ENCODE results near the gene EFTUD2. TPM values are rescaled to one million over a fixed set of nuclear protein-coding genes. Genes with fewer than 3 reads are reported as not detected.

The EFTUD2 gene
- total and polyA plus RNA-seq, 2 of the 13 experiments (the other 11 are each of a cell fraction or from before 2014, with no cell fraction given), result 111 to 137 TPM

DNA sequence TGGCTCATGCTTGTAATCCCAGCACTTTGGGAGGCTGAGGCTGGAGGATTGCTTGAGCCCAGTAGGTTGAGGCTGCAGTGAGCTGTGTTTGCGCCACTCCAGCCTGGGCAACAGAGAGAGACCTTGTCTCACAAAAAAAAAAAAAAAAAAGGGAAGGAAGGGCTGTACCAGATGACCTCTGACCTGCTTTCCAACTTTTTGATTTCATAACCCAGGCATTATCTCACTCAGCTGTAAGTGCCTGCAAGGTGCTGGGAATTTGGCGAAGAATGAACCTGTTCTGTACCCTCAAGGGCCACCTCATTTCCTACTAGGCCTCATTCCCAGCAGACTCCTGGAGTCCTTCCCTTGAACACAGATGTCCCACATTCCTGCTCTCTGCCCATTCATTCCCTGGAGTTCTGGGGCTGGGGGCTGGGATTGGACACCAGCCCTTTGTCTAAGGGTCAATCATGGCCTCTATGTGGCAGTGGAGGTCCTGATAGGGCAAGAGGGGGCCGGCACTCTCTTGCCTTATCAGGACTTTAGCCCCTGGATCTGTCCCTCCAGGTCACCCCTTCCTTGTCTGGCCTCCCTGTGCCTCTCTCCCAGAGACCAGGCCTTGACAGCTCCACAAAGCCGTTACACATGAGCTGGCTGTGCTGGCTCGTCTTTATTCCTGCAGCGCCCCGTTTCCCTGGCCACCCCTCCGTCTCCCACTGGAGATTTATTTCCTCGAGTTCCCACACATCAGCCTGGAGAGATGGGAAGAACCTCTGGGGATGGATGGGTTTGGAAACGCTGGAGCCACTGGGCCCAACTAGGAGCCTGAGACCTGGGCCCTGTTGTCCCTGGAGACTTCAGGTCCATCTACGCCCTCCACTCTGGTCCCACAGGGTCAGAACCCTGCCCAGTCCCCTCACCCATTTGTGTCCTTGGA, 16.9 kb upstream of the EFTUD2 start (continued):
- TF ChIP-seq, protein P1, sequence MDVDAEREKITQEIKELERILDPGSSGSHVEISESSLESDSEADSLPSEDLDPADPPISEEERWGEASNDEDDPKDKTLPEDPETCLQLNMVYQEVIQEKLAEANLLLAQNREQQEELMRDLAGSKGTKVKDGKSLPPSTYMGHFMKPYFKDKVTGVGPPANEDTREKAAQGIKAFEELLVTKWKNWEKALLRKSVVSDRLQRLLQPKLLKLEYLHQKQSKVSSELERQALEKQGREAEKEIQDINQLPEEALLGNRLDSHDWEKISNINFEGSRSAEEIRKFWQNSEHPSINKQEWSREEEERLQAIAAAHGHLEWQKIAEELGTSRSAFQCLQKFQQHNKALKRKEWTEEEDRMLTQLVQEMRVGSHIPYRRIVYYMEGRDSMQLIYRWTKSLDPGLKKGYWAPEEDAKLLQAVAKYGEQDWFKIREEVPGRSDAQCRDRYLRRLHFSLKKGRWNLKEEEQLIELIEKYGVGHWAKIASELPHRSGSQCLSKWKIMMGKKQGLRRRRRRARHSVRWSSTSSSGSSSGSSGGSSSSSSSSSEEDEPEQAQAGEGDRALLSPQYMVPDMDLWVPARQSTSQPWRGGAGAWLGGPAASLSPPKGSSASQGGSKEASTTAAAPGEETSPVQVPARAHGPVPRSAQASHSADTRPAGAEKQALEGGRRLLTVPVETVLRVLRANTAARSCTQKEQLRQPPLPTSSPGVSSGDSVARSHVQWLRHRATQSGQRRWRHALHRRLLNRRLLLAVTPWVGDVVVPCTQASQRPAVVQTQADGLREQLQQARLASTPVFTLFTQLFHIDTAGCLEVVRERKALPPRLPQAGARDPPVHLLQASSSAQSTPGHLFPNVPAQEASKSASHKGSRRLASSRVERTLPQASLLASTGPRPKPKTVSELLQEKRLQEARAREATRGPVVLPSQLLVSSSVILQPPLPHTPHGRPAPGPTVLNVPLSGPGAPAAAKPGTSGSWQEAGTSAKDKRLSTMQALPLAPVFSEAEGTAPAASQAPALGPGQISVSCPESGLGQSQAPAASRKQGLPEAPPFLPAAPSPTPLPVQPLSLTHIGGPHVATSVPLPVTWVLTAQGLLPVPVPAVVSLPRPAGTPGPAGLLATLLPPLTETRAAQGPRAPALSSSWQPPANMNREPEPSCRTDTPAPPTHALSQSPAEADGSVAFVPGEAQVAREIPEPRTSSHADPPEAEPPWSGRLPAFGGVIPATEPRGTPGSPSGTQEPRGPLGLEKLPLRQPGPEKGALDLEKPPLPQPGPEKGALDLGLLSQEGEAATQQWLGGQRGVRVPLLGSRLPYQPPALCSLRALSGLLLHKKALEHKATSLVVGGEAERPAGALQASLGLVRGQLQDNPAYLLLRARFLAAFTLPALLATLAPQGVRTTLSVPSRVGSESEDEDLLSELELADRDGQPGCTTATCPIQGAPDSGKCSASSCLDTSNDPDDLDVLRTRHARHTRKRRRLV (CRISPR knock-in tag; IDR thresholded peaks at IDR 0.05), result no peak
- TF ChIP-seq NONO (IDR thresholded peaks at IDR 0.05) (no peak), NONO (CRISPR knock-in tag; conservative IDR thresholded peaks at IDR 0.05) (no peak), ESRRA (CRISPR knock-in tag; IDR thresholded peaks at IDR 0.05; ENCODE audit: low read depth) (no peak), POLR2G (IDR thresholded peaks at IDR 0.05; ENCODE audit: low read depth, low read length) (no peak), ZNF207 (IDR thresholded peaks at IDR 0.05; ENCODE audit: borderline replicate concordance) (no peak)
- TF ChIP-seq, protein P2, sequence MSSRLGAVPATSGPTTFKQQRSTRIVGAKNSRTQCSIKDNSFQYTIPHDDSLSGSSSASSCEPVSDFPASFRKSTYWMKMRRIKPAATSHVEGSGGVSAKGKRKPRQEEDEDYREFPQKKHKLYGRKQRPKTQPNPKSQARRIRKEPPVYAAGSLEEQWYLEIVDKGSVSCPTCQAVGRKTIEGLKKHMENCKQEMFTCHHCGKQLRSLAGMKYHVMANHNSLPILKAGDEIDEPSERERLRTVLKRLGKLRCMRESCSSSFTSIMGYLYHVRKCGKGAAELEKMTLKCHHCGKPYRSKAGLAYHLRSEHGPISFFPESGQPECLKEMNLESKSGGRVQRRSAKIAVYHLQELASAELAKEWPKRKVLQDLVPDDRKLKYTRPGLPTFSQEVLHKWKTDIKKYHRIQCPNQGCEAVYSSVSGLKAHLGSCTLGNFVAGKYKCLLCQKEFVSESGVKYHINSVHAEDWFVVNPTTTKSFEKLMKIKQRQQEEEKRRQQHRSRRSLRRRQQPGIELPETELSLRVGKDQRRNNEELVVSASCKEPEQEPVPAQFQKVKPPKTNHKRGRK (CRISPR knock-in tag; IDR thresholded peaks at IDR 0.05), result no peak
- TF ChIP-seq, protein P3, sequence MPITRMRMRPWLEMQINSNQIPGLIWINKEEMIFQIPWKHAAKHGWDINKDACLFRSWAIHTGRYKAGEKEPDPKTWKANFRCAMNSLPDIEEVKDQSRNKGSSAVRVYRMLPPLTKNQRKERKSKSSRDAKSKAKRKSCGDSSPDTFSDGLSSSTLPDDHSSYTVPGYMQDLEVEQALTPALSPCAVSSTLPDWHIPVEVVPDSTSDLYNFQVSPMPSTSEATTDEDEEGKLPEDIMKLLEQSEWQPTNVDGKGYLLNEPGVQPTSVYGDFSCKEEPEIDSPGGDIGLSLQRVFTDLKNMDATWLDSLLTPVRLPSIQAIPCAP (CRISPR knock-in tag; IDR thresholded peaks at IDR 0.05; ENCODE audit: low read depth), result no peak
- TF ChIP-seq, protein P4, sequence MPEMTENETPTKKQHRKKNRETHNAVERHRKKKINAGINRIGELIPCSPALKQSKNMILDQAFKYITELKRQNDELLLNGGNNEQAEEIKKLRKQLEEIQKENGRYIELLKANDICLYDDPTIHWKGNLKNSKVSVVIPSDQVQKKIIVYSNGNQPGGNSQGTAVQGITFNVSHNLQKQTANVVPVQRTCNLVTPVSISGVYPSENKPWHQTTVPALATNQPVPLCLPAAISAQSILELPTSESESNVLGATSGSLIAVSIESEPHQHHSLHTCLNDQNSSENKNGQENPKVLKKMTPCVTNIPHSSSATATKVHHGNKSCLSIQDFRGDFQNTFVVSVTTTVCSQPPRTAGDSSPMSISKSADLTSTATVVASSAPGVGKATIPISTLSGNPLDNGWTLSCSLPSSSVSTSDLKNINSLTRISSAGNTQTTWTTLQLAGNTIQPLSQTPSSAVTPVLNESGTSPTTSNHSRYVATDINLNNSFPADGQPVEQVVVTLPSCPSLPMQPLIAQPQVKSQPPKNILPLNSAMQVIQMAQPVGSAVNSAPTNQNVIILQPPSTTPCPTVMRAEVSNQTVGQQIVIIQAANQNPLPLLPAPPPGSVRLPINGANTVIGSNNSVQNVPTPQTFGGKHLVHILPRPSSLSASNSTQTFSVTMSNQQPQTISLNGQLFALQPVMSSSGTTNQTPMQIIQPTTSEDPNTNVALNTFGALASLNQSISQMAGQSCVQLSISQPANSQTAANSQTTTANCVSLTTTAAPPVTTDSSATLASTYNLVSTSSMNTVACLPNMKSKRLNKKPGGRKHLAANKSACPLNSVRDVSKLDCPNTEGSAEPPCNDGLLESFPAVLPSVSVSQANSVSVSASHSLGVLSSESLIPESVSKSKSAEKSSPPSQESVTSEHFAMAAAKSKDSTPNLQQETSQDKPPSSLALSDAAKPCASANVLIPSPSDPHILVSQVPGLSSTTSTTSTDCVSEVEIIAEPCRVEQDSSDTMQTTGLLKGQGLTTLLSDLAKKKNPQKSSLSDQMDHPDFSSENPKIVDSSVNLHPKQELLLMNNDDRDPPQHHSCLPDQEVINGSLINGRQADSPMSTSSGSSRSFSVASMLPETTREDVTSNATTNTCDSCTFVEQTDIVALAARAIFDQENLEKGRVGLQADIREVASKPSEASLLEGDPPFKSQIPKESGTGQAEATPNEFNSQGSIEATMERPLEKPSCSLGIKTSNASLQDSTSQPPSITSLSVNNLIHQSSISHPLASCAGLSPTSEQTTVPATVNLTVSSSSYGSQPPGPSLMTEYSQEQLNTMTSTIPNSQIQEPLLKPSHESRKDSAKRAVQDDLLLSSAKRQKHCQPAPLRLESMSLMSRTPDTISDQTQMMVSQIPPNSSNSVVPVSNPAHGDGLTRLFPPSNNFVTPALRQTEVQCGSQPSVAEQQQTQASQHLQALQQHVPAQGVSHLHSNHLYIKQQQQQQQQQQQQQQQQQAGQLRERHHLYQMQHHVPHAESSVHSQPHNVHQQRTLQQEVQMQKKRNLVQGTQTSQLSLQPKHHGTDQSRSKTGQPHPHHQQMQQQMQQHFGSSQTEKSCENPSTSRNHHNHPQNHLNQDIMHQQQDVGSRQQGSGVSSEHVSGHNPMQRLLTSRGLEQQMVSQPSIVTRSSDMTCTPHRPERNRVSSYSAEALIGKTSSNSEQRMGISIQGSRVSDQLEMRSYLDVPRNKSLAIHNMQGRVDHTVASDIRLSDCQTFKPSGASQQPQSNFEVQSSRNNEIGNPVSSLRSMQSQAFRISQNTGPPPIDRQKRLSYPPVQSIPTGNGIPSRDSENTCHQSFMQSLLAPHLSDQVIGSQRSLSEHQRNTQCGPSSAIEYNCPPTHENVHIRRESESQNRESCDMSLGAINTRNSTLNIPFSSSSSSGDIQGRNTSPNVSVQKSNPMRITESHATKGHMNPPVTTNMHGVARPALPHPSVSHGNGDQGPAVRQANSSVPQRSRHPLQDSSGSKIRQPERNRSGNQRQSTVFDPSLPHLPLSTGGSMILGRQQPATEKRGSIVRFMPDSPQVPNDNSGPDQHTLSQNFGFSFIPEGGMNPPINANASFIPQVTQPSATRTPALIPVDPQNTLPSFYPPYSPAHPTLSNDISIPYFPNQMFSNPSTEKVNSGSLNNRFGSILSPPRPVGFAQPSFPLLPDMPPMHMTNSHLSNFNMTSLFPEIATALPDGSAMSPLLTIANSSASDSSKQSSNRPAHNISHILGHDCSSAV (CRISPR knock-in tag; IDR thresholded peaks at IDR 0.05; ENCODE audit: borderline replicate concordance), result no peak
